MM.1S (cell line): ENCODE results near the gene ETFB.

Experiments used
- CTCF ChIP-seq: fragments of 300-600 bp; sonication (generic); IDR thresholded peaks from 2 replicates; pipeline ENCODE4 v1.5.1; 2016; ENCODE audit warnings: antibody characterized with exemption, low read length, mixed read lengths
- EZH2 ChIP-seq: fragments of 300-600 bp; sonication (generic); optimal IDR thresholded peaks from 2 replicates; pipeline ENCODE3; 2017; ENCODE audit warnings: low read depth, mild to moderate bottlenecking, antibody characterized with exemption, low read length, mixed read lengths

GRCh38 chr19:51317968-51318367 lies 48.2 kb downstream of the ETFB start:
- TF ChIP-seq CTCF, result no peak
- TF ChIP-seq EZH2, result no peak
